Measurements from ENCODE around the gene STAG2. TPM values are rescaled to one million over a fixed set of nuclear protein-coding genes. Genes with fewer than 3 reads are reported as not detected.
A peak's percentile ranks its signal among the peaks of the same experiment; 100 is the strongest.

Gene STAG2
- 24.9 to 42.9 TPM (median 26.5 TPM) in 3 replicates for polyA plus RNA-seq
- 119 TPM for polyA plus RNA-seq (2011; ENCODE audit: low read depth)
- 16.5 and 32.0 TPM in 2 replicates for polyA plus RNA-seq (2011; cell fraction: cytosol; rRNA removed)
- polyA plus RNA-seq (2011; cell fraction: nucleus; rRNA removed): 24.0 and 31.4 TPM in 2 replicates
- 27.2 and 30.7 TPM in 2 replicates for polyA plus RNA-seq (2012; ENCODE audit: low replicate concordance)
- polyA minus RNA-seq: 10.9 to 79.2 TPM (median 34.2 TPM) in 3 replicates
- 34.5 TPM for polyA minus RNA-seq (2011; cell fraction: cytosol; rRNA and poly(A)+ RNA removed)
- 32.3 and 76.1 TPM in 2 replicates for polyA minus RNA-seq (2011; cell fraction: nucleus; rRNA and poly(A)+ RNA removed)

DNA sequence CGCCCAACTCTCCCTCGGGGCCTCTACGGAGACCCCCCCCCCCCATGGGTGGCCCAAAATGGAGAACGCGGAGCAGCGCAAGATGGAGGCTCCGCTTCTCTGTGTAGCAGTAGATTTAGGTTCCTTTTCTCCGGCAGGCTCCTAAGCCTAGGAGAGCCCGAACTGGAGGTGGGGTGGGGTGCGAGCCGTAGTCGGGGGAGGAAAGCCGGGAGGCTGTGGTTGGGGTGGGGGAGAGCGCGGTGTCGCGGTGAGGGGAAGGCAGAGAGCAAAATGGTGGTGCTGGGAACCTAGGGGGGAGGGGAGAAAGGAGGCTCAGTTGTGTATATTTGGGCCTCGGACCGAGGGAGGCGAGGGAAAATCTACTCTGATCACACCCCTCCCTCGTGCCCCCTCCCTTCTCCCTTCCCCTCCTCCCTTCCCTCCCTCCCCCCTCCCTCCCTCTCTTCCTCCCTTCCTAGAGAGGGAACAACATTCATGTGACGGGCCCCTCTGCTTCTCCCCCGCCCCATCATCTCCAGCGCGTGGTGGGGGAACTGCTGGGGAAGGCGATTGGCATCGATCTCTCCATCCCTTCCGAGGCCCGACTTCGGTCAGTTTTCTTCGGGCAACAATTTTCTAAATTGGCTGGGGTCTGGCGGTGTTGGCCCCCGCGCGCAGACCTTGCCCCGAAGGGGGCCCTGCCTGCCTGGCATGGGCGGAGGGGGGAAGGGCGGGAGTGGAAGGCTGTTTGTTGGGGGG lies at the start of gene STAG2:
STAG2 (plus strand) TSS at position 439 of the 738 bp plus-strand sequence. CDS start 60,922 bp downstream, outside the sequence.
- H3K9me3 ChIP-seq (ENCODE audit: control insufficient read depth, low read depth, low read length): no peaks in the 10 kb centered on the region
- TF ChIP-seq, protein P1, sequence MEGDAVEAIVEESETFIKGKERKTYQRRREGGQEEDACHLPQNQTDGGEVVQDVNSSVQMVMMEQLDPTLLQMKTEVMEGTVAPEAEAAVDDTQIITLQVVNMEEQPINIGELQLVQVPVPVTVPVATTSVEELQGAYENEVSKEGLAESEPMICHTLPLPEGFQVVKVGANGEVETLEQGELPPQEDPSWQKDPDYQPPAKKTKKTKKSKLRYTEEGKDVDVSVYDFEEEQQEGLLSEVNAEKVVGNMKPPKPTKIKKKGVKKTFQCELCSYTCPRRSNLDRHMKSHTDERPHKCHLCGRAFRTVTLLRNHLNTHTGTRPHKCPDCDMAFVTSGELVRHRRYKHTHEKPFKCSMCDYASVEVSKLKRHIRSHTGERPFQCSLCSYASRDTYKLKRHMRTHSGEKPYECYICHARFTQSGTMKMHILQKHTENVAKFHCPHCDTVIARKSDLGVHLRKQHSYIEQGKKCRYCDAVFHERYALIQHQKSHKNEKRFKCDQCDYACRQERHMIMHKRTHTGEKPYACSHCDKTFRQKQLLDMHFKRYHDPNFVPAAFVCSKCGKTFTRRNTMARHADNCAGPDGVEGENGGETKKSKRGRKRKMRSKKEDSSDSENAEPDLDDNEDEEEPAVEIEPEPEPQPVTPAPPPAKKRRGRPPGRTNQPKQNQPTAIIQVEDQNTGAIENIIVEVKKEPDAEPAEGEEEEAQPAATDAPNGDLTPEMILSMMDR (optimal IDR thresholded peaks at IDR 0.05 in 1 of 3, IDR thresholded peaks at IDR 0.05 in 1 of 3, conservative IDR thresholded peaks at IDR 0.05 in 1 of 3; ENCODE audit: extremely low read depth in 1 of 3, insufficient read depth in 2 of 3, low read length in 3 of 3): no peak
- no peak for TF ChIP-seq EZH2 (IDR thresholded peaks at IDR 0.05; ENCODE audit: low read length)
- FAIRE-seq (no peak), DNase-seq (ENCODE audit: low read depth, low spot score) (no peak)
- H3K27ac ChIP-seq (ENCODE audit: control insufficient read depth, insufficient read depth, low read length): peak within 1 kb of the TSS; percentile 87
- H3K79me2 ChIP-seq (ENCODE audit: control insufficient read depth, insufficient read depth, low read length): peaks cover 37% of the 10 kb centered on the region
- dilution Hi-C loops (cut with MboI; ENCODE audit: extremely low pct_ligation_motif_present, low sequenced_read_pairs): no loop called here
- no peaks in the 10 kb centered on the region for H3K27me3 ChIP-seq (ENCODE audit: control insufficient read depth, extremely low read depth, insufficient read depth, low read length)
- no peaks in the 10 kb centered on the region for H4K20me1 ChIP-seq (ENCODE audit: control insufficient read depth, extremely low read depth, insufficient read depth, low read length)
- H3K4me1 ChIP-seq (ENCODE audit: control insufficient read depth, extremely low read depth, insufficient read depth, low read length): peaks cover 5% of the 10 kb centered on the region
- H3K4me3 ChIP-seq (ENCODE audit: control insufficient read depth in 2 of 3, extremely low read depth in 1 of 3, insufficient read depth in 2 of 3, low read depth in 1 of 3, low read length in 3 of 3): peak within 1 kb of the TSS; percentile 73 to 79 (median 78)
- H3K4me2 ChIP-seq (ENCODE audit: control insufficient read depth, extremely low read depth, insufficient read depth, low read depth, low read length): peak within 1 kb of the TSS; percentile 59
- H3K9ac ChIP-seq (ENCODE audit: control insufficient read depth, extremely low read depth, insufficient read depth, low read length): peak within 1 kb of the TSS; percentile 98
- H3K36me3 ChIP-seq (ENCODE audit: control insufficient read depth in 2 of 2, extremely low read depth in 1 of 2, insufficient read depth in 2 of 2, low read length in 2 of 2): no peaks in the 10 kb centered on the region
- H3K9me1 ChIP-seq (ENCODE audit: control insufficient read depth, extremely low read depth, insufficient read depth, low read length): no peaks in the 10 kb centered on the region
- peak within 1 kb of the TSS; percentile 51 for H2AFZ ChIP-seq (ENCODE audit: control insufficient read depth, low read length)

DNA sequence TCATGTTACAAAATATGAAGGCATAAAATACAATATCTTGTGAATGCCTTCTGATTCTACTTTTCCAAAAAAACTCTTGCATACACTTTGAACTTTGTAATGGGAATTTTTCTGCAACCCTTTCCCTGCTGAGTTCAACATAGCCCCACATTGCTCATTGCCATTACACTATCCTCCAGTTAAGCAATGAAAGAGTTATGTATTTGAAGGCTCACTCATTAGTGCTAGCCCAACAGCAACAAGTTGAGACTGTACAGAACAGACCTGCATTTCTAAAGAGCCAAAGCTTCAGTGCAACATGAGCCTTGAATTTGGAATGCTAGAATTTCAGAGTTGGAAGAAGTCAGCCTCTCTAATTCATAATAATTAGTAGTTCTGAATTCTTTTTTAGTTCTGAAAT lies 44.4 kb upstream of the STAG2 start:
- H3K27me3 ChIP-seq (ENCODE audit: control insufficient read depth, extremely low read depth, insufficient read depth, low read length): no peaks in the 10 kb centered on the region
- no peak overlapping the region for H3K9ac ChIP-seq (ENCODE audit: control insufficient read depth, extremely low read depth, insufficient read depth, low read length)
- no peaks in the 10 kb centered on the region for H3K36me3 ChIP-seq (ENCODE audit: control insufficient read depth in 2 of 2, extremely low read depth in 1 of 2, insufficient read depth in 2 of 2, low read length in 2 of 2)
- DNase-seq (ENCODE audit: low read depth, low spot score): no peak
- no peak overlapping the region for H3K4me3 ChIP-seq (ENCODE audit: control insufficient read depth in 2 of 3, extremely low read depth in 1 of 3, insufficient read depth in 2 of 3, low read depth in 1 of 3, low read length in 3 of 3)
- H3K9me3 ChIP-seq (ENCODE audit: control insufficient read depth, low read depth, low read length): no peaks in the 10 kb centered on the region
- no peaks in the 10 kb centered on the region for H3K79me2 ChIP-seq (ENCODE audit: control insufficient read depth, insufficient read depth, low read length)
- H2AFZ ChIP-seq (ENCODE audit: control insufficient read depth, low read length): no peak overlapping the region
- dilution Hi-C loops (cut with MboI; ENCODE audit: extremely low pct_ligation_motif_present, low sequenced_read_pairs): no loop called here
- H3K4me2 ChIP-seq (ENCODE audit: control insufficient read depth, extremely low read depth, insufficient read depth, low read depth, low read length): no peak overlapping the region
- TF ChIP-seq, protein P1 (optimal IDR thresholded peaks at IDR 0.05 in 1 of 3, IDR thresholded peaks at IDR 0.05 in 1 of 3, conservative IDR thresholded peaks at IDR 0.05 in 1 of 3; ENCODE audit: extremely low read depth in 1 of 3, insufficient read depth in 2 of 3, low read length in 3 of 3): no peak
- no peak for TF ChIP-seq EZH2 (IDR thresholded peaks at IDR 0.05; ENCODE audit: low read length)
- no peaks in the 10 kb centered on the region for H3K9me1 ChIP-seq (ENCODE audit: control insufficient read depth, extremely low read depth, insufficient read depth, low read length)
- no peaks in the 10 kb centered on the region for H4K20me1 ChIP-seq (ENCODE audit: control insufficient read depth, extremely low read depth, insufficient read depth, low read length)
- no peak for FAIRE-seq
- no peaks in the 10 kb centered on the region for H3K4me1 ChIP-seq (ENCODE audit: control insufficient read depth, extremely low read depth, insufficient read depth, low read length)
- no peak overlapping the region for H3K27ac ChIP-seq (ENCODE audit: control insufficient read depth, insufficient read depth, low read length)

Data from keratinocyte (primary cell).